ENCODE measurements around the gene STX2. TPM values are rescaled to one million over a fixed set of nuclear protein-coding genes. Genes with fewer than 3 reads are reported as not detected.
A peak's percentile ranks its signal among the peaks of the same experiment; 100 is the strongest.
"Not testable (repeated sequence)": the region's sequence is repeated elsewhere in the genome, so short reads cannot be mapped to it uniquely, and the experiment has no call there.

Gene STX2
- total RNA-seq, 1 donor, result 43.8 TPM

DNA sequence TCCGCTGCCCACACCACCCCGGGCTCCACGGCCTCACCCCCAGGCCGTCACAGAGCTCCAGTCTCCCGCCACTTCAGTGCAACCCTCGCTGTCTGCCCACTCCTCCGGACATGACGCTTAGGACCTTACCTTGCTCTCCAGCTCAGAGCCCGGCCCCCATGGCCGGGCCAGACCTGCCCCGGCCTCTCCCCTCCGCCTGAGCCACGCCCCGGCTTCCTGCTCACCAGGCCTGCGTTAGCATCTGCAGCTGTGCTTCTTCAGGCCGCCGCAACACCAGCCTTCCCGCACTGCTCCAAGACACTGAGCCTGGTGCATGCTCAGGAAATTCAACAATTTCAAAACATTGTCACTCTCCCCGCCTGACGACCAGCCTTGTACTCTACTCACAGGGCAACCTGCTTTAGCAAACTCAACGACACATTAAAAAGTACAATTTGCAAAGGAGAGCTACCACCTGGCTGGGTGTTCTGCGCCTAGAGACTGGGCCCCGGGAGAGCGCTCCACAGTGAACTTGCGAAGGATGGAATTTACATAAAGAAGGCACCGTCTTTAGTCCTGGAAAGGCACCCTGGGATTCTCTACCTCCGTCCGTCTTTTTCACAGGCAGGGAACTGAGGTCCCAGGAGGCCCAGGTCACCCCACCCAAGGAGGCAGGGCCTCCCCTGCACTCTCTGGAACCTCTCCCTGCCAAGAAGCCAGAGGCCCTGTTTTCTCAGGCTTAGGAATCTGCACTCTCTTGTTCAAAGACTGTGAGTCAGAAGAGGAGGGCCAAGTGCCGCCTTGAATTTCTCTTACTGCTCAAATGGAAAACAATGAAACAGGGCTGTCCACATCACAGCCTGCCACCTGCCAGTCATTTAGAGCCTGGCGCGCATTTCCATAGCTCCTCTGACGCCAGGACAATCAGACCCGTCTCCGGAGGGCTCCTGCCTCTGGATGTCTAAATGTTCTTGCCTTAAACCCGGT lies 51.3 kb downstream of the STX2 start:
- Histone ChIP-seq H3K79me2 (ENCODE audit: insufficient read depth, low read length) (no peaks in the 10 kb centered on the region), H3K4me2 (ENCODE audit: insufficient read depth, low read length) (no peak overlapping the region), H4K20me1 (ENCODE audit: insufficient read depth, low read length) (no peaks in the 10 kb centered on the region), H3K9me3 (ENCODE audit: low read depth, low read length) (no peaks in the 10 kb centered on the region), H3K27me3 (ENCODE audit: insufficient read depth, low read length) (no peaks in the 10 kb centered on the region), H3K4me3 (ENCODE audit: insufficient read depth, low read length) (no peak overlapping the region), H3K27ac (ENCODE audit: low read depth, low read length) (no peak overlapping the region), H3K4me1 (ENCODE audit: insufficient read depth, low read length) (no peaks in the 10 kb centered on the region), H3K36me3 (ENCODE audit: insufficient read depth, low read length) (peaks cover 4% of the 10 kb centered on the region), H2AFZ (ENCODE audit: low read length) (no peak overlapping the region)
- DNase-seq (ENCODE audit: insufficient read length, low spot score, missing footprints), result peak; percentile 83
- no peak for TF ChIP-seq CTCF (IDR thresholded peaks at IDR 0.05; ENCODE audit: extremely low read depth, low read depth, low read length)

DNA sequence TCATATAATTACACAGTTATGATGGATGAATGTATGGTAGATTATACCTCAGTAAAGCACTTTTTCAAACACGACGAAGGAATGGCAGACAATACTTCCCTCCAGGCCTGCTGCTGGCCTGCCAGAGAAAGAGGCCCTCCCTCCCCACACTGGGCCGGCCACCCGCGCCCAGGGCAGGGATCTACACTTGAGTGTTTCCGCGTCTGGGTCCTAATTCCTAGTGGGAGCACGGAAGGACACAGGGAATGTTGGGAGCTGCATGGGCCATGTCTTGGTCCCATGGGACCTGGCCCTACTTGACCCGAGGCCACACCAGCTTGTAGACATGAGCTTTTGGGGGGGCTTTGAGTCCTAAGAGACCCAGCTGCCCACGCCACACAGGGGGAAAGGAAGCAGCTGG lies 52.0 kb downstream of the STX2 start:
- no peak overlapping the region for H3K4me3 ChIP-seq (ENCODE audit: insufficient read depth, low read length)
- no peak for TF ChIP-seq CTCF (IDR thresholded peaks at IDR 0.05; ENCODE audit: extremely low read depth, low read depth, low read length)
- H3K79me2 ChIP-seq (ENCODE audit: insufficient read depth, low read length), result no peaks in the 10 kb centered on the region
- DNase-seq (ENCODE audit: insufficient read length, low spot score, missing footprints), result no peak
- no peaks in the 10 kb centered on the region for H4K20me1 ChIP-seq (ENCODE audit: insufficient read depth, low read length)
- no peaks in the 10 kb centered on the region for H3K27me3 ChIP-seq (ENCODE audit: insufficient read depth, low read length)
- no peaks in the 10 kb centered on the region for H3K4me1 ChIP-seq (ENCODE audit: insufficient read depth, low read length)
- H3K9me3 ChIP-seq (ENCODE audit: low read depth, low read length), result no peaks in the 10 kb centered on the region
- H3K36me3 ChIP-seq (ENCODE audit: insufficient read depth, low read length), result peaks cover 4% of the 10 kb centered on the region
- no peak overlapping the region for H2AFZ ChIP-seq (ENCODE audit: low read length)
- no peak overlapping the region for H3K4me2 ChIP-seq (ENCODE audit: insufficient read depth, low read length)
- no peak overlapping the region for H3K27ac ChIP-seq (ENCODE audit: low read depth, low read length)

- Histone ChIP-seq H3K4me2 (ENCODE audit: insufficient read depth, low read length) (no peak overlapping the region), H3K27me3 (ENCODE audit: insufficient read depth, low read length) (no peaks in the 10 kb centered on the region), H3K27ac (ENCODE audit: low read depth, low read length) (no peak overlapping the region), H3K4me1 (ENCODE audit: insufficient read depth, low read length) (no peaks in the 10 kb centered on the region), H2AFZ (ENCODE audit: low read length) (no peak overlapping the region), H3K36me3 (ENCODE audit: insufficient read depth, low read length) (no peaks in the 10 kb centered on the region), H3K4me3 (ENCODE audit: insufficient read depth, low read length) (no peak overlapping the region), H3K79me2 (ENCODE audit: insufficient read depth, low read length) (no peaks in the 10 kb centered on the region), H3K9me3 (ENCODE audit: low read depth, low read length) (no peaks in the 10 kb centered on the region), H4K20me1 (ENCODE audit: insufficient read depth, low read length) (no peaks in the 10 kb centered on the region)
- peak; percentile 59 for DNase-seq (ENCODE audit: insufficient read length, low spot score, missing footprints)
- TF ChIP-seq CTCF (IDR thresholded peaks at IDR 0.05; ENCODE audit: extremely low read depth, low read depth, low read length), result no peak
Observed at GRCh38 chr12:130783110-130783715, 55.8 kb downstream of the STX2 start.

GRCh38 chr12:130782245-130782644 lies 56.8 kb downstream of the STX2 start:
- H3K4me2 ChIP-seq (ENCODE audit: insufficient read depth, low read length); H3K27me3 ChIP-seq (ENCODE audit: insufficient read depth, low read length); H3K4me1 ChIP-seq (ENCODE audit: insufficient read depth, low read length); H2AFZ ChIP-seq (ENCODE audit: low read length); H4K20me1 ChIP-seq (ENCODE audit: insufficient read depth, low read length); H3K4me3 ChIP-seq (ENCODE audit: insufficient read depth, low read length); H3K79me2 ChIP-seq (ENCODE audit: insufficient read depth, low read length); H3K36me3 ChIP-seq (ENCODE audit: insufficient read depth, low read length); H3K9me3 ChIP-seq (ENCODE audit: low read depth, low read length); H3K27ac ChIP-seq (ENCODE audit: low read depth, low read length): not testable (repeated sequence)
- DNase-seq (ENCODE audit: insufficient read length, low spot score, missing footprints), result peak; percentile 9

Data from osteoblast (primary cell).